DOHH2 (cell line): ENCODE data around the gene RNASE2.

Experiments
- CTCF ChIP-seq: fragments of 200-600 bp; sonication (generic); IDR thresholded peaks from one replicate; pipeline ENCODE4 v1.5.1; 2014; ENCODE audit warnings: antibody characterized with exemption, mild to moderate bottlenecking, low read depth, low read length; ENCODE audit not compliant: poor library complexity, severe bottlenecking
- EZH2phosphoT487 ChIP-seq: fragments of 200-600 bp; sonication (generic); IDR thresholded peaks from 2 replicates; pipeline ENCODE4 v1.6.1; 2017; ENCODE audit warnings: borderline replicate concordance, mild to moderate bottlenecking, antibody characterized with exemption, low read length, moderate library complexity, mixed read lengths

GRCh38 chr14:20969336-20969735, 14.0 kb downstream of the RNASE2 start:
- TF ChIP-seq CTCF: no peak
- no peak for TF ChIP-seq EZH2phosphoT487
